ENCODE measurements around the gene ILDR2. TPM values are rescaled to one million over a fixed set of nuclear protein-coding genes. Genes with fewer than 3 reads are reported as not detected.
A peak's percentile ranks its signal among the peaks of the same experiment; 100 is the strongest.

The ILDR2 gene
- total and polyA plus RNA-seq, 9 of the 15 experiments (the other 6 are each of a cell fraction or from before 2014, with no cell fraction given), result 0.03 to 0.31 (median 0.18) TPM; not detected in 2

- TF ChIP-seq REST (IDR thresholded peaks at IDR 0.05; ENCODE audit: borderline replicate concordance) (peak; percentile 33; the same call in 1 of the 2 replicates), REST (CRISPR knock-in tag; IDR thresholded peaks at IDR 0.05; ENCODE audit: low read depth) (no peak), ZNF780A (CRISPR knock-in tag; IDR thresholded peaks at IDR 0.05) (no peak), EHMT2 (IDR thresholded peaks at IDR 0.05) (peak; percentile 78), CTBP1 (IDR thresholded peaks at IDR 0.05; ENCODE audit: borderline replicate concordance) (peak; percentile 43; the same call in 1 of the 2 replicates), RAD51 (IDR thresholded peaks at IDR 0.05; ENCODE audit: borderline replicate concordance, low read depth) (peak; percentile 61; the same call in 1 of the 2 replicates), GATA2 (CRISPR knock-in tag; IDR thresholded peaks at IDR 0.05) (0 out of 2 replicates have a peak, but pooled peaks have one; percentile 34), NR2C1 (IDR thresholded peaks at IDR 0.05) (no peak), NR2C1 (tag; IDR thresholded peaks at IDR 0.05) (no peak), SOX6 (IDR thresholded peaks at IDR 0.05) (peak; percentile 64; the same call in 1 of the 2 replicates), FOXJ2 (tag; IDR thresholded peaks at IDR 0.05) (peak; percentile 59; the same call in 1 of the 2 replicates), NCOR1 (IDR thresholded peaks at IDR 0.05) (peak; percentile 40), FOSL1 (tag; conservative IDR thresholded peaks at IDR 0.05) (peak; percentile 25; the same call in 1 of the 2 replicates), ELF1 (tag; IDR thresholded peaks at IDR 0.05) (0 out of 2 replicates have a peak, but pooled peaks have one; percentile 24), CREB3L1 (IDR thresholded peaks at IDR 0.05; ENCODE audit: borderline replicate concordance, low read depth) (no peak), FOXK2 (conservative IDR thresholded peaks at IDR 0.05 in 1 of 2, IDR thresholded peaks at IDR 0.05 in 1 of 2; ENCODE audit: low read depth in 2 of 2) (0 out of 4 replicates have a peak, but pooled peaks of 1 of the 2 experiments have one; percentile 16), FOXM1 (IDR thresholded peaks at IDR 0.05; ENCODE audit: low read depth) (peak; percentile 22; the same call in 1 of the 2 replicates), FOXM1 (CRISPR knock-in tag; IDR thresholded peaks at IDR 0.05; ENCODE audit: low read depth) (no peak), CBFA2T3 (IDR thresholded peaks at IDR 0.05) (peak; percentile 66)
- TF ChIP-seq, protein P1, sequence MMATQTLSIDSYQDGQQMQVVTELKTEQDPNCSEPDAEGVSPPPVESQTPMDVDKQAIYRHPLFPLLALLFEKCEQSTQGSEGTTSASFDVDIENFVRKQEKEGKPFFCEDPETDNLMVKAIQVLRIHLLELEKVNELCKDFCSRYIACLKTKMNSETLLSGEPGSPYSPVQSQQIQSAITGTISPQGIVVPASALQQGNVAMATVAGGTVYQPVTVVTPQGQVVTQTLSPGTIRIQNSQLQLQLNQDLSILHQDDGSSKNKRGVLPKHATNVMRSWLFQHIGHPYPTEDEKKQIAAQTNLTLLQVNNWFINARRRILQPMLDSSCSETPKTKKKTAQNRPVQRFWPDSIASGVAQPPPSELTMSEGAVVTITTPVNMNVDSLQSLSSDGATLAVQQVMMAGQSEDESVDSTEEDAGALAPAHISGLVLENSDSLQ (IDR thresholded peaks at IDR 0.05), result peak; percentile 38
Observed at GRCh38 chr1:166903232-166903631, 72.1 kb downstream of the ILDR2 start (continued).

All from K562 (cell line).